Effector CD4-positive, alpha-beta T cell (primary cell): ENCODE data around the gene ADH6.
"Not testable (repeated sequence)": the region's sequence is repeated elsewhere in the genome, so short reads cannot be mapped to it uniquely, and the experiment has no call there.

Experiments
- DNase-seq: peaks from one replicate; pipeline ENCODE4 v3.0.0-alpha.2; 2020

The ADH6 gene

GRCh38 chr4:99189900-99190299, 29.1 kb downstream of the ADH6 start:
- not testable (repeated sequence) for DNase-seq

GRCh38 chr4:99186029-99186428, 33.0 kb downstream of the ADH6 start:
- no peak for DNase-seq

GRCh38 chr4:99185581-99185980, 33.5 kb downstream of the ADH6 start:
- DNase-seq, result no peak

- DNase-seq, result no peak
These were observed 38.5 kb downstream of the ADH6 start for GRCh38 chr4:99180382-99181070.

- DNase-seq, result no peak
These were observed 39.4 kb downstream of the ADH6 start for GRCh38 chr4:99179626-99180025.

- DNase-seq, result no peak
These were observed 39.9 kb downstream of the ADH6 start for GRCh38 chr4:99179178-99179577.

GRCh38 chr4:99166544-99166943, 52.5 kb downstream of the ADH6 start:
- DNase-seq, result no peak

GRCh38 chr4:99165978-99166377, 53.1 kb downstream of the ADH6 start:
- DNase-seq, result no peak

GRCh38 chr4:99161373-99162099, 57.5 kb downstream of the ADH6 start:
- no peak for DNase-seq

GRCh38 chr4:99159699-99160098, 59.3 kb downstream of the ADH6 start:
- DNase-seq, result no peak

- no peak for DNase-seq
These were observed 61.5 kb downstream of the ADH6 start for GRCh38 chr4:99157478-99157935.

GRCh38 chr4:99156992-99157391, 62.1 kb downstream of the ADH6 start:
- no peak for DNase-seq

GRCh38 chr4:99154658-99155342, 64.2 kb downstream of the ADH6 start:
- DNase-seq, result no peak
